ENCODE measurements around the gene PALB2.

DNA sequence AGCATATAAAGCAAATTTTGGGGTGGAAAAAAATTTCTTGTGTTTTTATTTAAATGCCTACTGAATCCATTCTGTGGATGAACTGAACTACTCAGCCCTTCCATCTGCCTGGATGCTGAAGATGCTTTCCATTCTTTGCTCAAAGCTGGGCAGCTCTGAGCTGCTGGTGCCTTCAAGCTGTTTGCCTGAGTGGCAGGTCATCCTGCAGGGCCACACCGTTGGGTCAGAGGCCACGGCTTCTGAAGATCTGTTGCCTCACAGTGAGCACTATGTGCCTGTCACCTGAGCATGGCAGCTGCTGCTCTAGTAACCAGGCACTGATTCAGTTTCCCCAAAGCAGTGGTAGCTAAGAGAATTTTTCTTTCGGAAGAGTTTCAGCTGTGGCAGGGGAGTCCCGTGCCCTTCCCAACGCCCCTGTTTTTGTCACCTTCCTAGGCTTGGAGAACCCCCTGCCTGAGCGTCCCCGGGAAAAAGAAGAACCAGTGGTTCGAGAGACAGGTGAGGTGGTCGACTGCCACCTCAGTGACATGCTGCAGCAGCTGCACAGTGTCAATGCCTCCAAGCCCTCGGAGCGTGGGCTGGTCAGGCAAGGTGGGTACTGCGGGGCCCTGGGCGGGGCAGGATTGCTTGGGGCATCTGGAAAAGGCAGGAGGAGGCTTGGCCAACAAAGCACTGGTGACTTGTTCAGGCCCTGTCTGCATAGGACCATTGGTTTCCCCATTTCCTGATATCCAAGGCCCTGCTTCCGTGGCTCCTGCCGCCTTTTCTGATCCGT lies 46.1 kb upstream of the PALB2 start:
- TF ChIP-seq, protein P1, sequence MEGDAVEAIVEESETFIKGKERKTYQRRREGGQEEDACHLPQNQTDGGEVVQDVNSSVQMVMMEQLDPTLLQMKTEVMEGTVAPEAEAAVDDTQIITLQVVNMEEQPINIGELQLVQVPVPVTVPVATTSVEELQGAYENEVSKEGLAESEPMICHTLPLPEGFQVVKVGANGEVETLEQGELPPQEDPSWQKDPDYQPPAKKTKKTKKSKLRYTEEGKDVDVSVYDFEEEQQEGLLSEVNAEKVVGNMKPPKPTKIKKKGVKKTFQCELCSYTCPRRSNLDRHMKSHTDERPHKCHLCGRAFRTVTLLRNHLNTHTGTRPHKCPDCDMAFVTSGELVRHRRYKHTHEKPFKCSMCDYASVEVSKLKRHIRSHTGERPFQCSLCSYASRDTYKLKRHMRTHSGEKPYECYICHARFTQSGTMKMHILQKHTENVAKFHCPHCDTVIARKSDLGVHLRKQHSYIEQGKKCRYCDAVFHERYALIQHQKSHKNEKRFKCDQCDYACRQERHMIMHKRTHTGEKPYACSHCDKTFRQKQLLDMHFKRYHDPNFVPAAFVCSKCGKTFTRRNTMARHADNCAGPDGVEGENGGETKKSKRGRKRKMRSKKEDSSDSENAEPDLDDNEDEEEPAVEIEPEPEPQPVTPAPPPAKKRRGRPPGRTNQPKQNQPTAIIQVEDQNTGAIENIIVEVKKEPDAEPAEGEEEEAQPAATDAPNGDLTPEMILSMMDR (IDR thresholded peaks at IDR 0.05): no peak
- TF ChIP-seq POLR2A (IDR thresholded peaks at IDR 0.05): no peak

Data from vagina (tissue), 2 donors.